Parathyroid adenoma (tissue), 2 donors: ENCODE measurements around the gene WDR31.

Experiments used
- H2AFZ ChIP-seq: fragments of 300-600 bp; sonication (generic); one replicate; pipeline ENCODE4 v1.7.0; 2017; ENCODE audit warnings: antibody characterized with exemption, mild to moderate bottlenecking
- H3K27ac ChIP-seq: fragments of 300-600 bp; sonication (generic); one replicate; pipeline ENCODE4 v1.7.0; 2017
- H3K27me3 ChIP-seq: fragments of 300-600 bp; sonication (generic); one replicate; pipeline ENCODE4 v1.7.0; 2017; ENCODE audit warnings: low read length; ENCODE audit not compliant: control insufficient read depth, insufficient read depth
- H3K36me3 ChIP-seq: fragments of 300-600 bp; sonication (generic); one replicate; pipeline ENCODE4 v1.7.0; 2017; ENCODE audit warnings: low read length; ENCODE audit not compliant: control insufficient read depth, insufficient read depth
- H3K4me1 ChIP-seq: fragments of 300-600 bp; sonication (generic); one replicate; pipeline ENCODE4 v1.7.0; 2017; ENCODE audit warnings: control low read depth
- H3K4me2 ChIP-seq: fragments of 300-600 bp; sonication (generic); one replicate; pipeline ENCODE4 v1.7.0; 2017; ENCODE audit warnings: low read length
- H3K4me3 ChIP-seq: fragments of 300-600 bp; sonication (generic); one replicate; pipeline ENCODE4 v1.7.0; 2017; ENCODE audit warnings: low read depth, low read length
- H3K79me2 ChIP-seq: fragments of 300-600 bp; sonication (generic); one replicate; pipeline ENCODE4 v1.7.0; 2017; ENCODE audit warnings: control low read depth
- H3K9ac ChIP-seq: fragments of 300-600 bp; sonication (generic); one replicate; pipeline ENCODE4 v1.7.0; 2017; ENCODE audit warnings: mild to moderate bottlenecking
- H3K9me3 ChIP-seq: fragments of 300-600 bp; sonication (generic); one replicate; pipeline ENCODE4 v1.7.0; 2017; ENCODE audit warnings: low read length; ENCODE audit not compliant: control insufficient read depth
- TF ChIP-seq, protein P1 (sequence below): fragments of 300-600 bp; sonication (generic); IDR thresholded peaks from one replicate; pipeline ENCODE4 v1.7.0; 2017; ENCODE audit warnings: antibody characterized with exemption, mild to moderate bottlenecking
- donor health status: primary hyperparathyroidism.

WDR31 gene

DNA sequence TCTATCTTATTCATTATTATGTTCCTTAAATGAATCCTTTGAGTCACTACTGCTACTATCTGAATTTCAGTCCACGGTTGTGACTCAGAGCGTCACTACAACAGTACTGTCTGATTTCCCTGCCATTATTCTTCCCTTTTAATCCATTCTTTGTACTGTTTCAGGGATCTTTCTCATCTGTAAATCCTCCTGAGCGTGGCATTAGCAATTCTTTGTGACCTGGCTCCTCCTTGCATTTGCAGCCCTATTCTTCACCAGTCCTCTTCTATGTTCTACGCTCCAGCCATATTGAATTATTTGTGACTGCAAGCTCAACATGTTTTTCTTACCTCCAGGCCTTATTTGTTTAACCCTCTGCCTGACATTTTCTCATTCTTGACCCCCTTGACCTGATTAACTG is 58.7 kb downstream of the WDR31 start:
- Histone ChIP-seq H3K4me2 (no peak overlapping the region), H3K36me3 (no peaks in the 10 kb centered on the region), H3K27ac (no peak overlapping the region), H3K79me2 (peaks cover under 1% of the 10 kb centered on the region), H3K9me3 (no peaks in the 10 kb centered on the region), H3K27me3 (no peaks in the 10 kb centered on the region), H3K4me3 (no peak overlapping the region), H3K9ac (no peak overlapping the region), H3K4me1 (peaks cover 1% of the 10 kb centered on the region), H2AFZ (no peak overlapping the region)
- TF ChIP-seq, protein P1, sequence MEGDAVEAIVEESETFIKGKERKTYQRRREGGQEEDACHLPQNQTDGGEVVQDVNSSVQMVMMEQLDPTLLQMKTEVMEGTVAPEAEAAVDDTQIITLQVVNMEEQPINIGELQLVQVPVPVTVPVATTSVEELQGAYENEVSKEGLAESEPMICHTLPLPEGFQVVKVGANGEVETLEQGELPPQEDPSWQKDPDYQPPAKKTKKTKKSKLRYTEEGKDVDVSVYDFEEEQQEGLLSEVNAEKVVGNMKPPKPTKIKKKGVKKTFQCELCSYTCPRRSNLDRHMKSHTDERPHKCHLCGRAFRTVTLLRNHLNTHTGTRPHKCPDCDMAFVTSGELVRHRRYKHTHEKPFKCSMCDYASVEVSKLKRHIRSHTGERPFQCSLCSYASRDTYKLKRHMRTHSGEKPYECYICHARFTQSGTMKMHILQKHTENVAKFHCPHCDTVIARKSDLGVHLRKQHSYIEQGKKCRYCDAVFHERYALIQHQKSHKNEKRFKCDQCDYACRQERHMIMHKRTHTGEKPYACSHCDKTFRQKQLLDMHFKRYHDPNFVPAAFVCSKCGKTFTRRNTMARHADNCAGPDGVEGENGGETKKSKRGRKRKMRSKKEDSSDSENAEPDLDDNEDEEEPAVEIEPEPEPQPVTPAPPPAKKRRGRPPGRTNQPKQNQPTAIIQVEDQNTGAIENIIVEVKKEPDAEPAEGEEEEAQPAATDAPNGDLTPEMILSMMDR, result no peak

DNA sequence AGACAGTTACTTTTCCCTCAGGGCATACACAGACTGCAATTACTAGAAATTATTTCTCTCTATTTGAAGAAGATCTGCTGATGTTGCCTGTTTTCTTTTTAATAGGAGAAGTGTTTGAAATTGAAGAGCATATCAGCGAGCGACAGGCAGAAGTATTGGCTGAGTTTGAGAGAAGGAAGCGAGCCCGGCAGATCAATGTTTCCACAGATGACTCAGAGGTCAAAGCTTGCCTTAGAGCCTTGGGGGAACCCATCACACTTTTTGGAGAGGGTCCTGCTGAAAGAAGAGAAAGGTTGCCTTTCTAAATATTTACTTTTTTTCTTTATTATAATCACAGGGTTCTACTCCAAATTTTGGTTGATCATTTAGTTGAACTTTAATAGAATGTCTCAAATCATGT is 61.2 kb downstream of the WDR31 start:
- TF ChIP-seq, protein P1, result no peak
- no peaks in the 10 kb centered on the region for H3K36me3 ChIP-seq
- H3K79me2 ChIP-seq, result peaks cover 6% of the 10 kb centered on the region

DNA sequence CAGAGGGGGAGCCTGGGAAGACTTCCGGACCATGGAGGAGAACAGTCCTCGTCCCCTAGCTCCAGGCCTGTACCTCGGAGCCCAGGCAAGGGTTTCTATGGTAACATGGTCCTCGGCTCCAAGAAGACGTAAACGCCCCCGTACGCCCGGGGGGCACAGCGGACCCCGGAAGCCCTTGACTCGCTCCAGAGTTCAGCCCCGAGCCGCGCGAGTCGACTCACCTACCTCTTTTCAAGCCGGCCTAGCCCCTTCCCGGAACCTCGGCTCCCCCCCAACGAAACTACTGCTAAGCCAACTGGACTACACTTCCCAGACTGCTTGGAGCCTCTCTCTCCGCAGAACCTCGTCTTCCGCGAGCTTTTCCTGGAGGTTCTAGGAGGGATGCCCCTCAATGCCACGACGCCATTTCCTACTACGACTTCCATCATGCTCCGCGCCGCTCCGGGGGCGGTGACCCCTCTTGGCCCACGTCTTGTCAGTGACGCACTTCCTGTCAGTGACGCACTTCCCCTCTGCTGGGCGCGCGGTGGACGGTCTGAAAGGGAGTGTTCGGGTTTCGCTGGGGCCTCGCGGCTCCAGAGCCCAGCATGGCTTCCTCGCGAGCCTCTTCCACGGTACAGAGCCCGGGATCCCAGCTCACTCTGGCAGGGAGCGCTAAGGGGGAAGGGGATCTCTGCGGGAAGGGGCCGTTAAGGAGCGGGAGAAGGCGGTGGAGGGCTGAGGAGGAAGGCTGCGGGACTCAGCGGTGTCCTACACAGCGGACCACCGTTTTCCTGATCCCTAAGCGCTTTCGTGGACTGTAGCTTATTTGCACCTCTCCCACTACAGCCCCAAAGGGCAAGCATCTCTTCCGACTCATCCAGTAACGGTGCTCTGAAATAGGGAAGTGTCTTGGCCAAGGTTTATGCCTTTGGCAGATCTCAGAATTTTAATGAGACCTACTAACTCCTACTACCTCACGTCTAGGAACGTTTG is 64.6 kb downstream of the WDR31 start, which contains the start of the genes CDC26 and PRPF4:
TSS of gene CDC26 (minus strand) at position 416 of the 975 bp plus-strand sequence. CDS start 3,065 bp downstream, outside the sequence.
TSS of gene PRPF4 (plus strand) at position 502 of the 975 bp plus-strand sequence. CDS start at position 588, 86 bp downstream.
- Histone ChIP-seq H3K9me3 (no peaks in the 10 kb centered on the region), H3K9ac (peak within 1 kb of the TSS; percentile 43), H2AFZ (peak within 1 kb of the TSS; percentile 59), H3K27me3 (no peaks in the 10 kb centered on the region), H3K27ac (peak within 1 kb of the TSS; percentile 86), H3K4me3 (peak within 1 kb of the TSS; percentile 95), H3K36me3 (no peaks in the 10 kb centered on the region), H3K4me2 (peak within 1 kb of the TSS; percentile 96), H3K4me1 (peaks cover 4% of the 10 kb centered on the region), H3K79me2 (peaks cover 10% of the 10 kb centered on the region)
- TF ChIP-seq, protein P1, result no peak

More for the DNA sequence above, 61.2 kb downstream of the WDR31 start:
- no peak overlapping the region for H3K27ac ChIP-seq
- no peak overlapping the region for H3K4me3 ChIP-seq
- no peak overlapping the region for H3K9ac ChIP-seq
- no peaks in the 10 kb centered on the region for H3K9me3 ChIP-seq
- H3K27me3 ChIP-seq, result no peaks in the 10 kb centered on the region
- H3K4me1 ChIP-seq, result peaks cover 4% of the 10 kb centered on the region
- no peak overlapping the region for H2AFZ ChIP-seq
- H3K4me2 ChIP-seq, result no peak overlapping the region

DNA sequence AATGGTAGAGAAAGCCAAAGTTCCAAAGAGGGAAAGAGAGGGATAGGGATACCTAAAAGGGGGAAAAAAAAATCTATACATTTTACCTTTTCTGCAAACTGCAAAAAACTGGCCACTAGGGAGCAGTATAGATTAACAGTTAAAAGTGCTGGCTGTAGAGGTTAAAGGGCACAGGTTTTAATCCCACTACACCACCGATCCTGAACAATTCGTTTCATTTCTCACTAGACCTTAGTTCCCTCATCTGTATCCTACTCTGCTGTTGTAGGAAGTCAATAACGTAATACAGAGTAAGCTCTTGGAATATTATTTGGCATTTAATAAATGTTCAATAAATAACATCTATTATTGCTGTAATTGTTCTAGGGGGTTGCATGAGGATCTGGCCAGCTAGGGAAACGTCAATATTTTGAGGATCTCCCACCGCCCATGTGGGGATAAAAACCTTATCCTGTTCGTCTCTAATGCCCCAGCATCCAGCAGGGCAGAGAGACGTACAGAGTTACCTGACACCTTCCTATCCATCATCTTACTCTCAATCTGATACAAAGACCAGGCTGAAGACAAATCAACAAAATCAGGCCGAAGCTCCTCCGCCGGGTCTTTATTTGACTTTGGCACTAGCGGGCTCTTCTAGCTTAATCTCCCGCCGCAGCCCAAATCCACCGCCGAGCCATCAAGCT is 65.5 kb downstream of the WDR31 start:
- H3K27me3 ChIP-seq, result no peaks in the 10 kb centered on the region
- H2AFZ ChIP-seq, result peak overlapping the region; percentile 59
- peak overlapping the region; percentile 95 for H3K4me3 ChIP-seq
- no peak overlapping the region for H3K9ac ChIP-seq
- peaks cover 12% of the 10 kb centered on the region for H3K79me2 ChIP-seq
- H3K36me3 ChIP-seq, result no peaks in the 10 kb centered on the region
- peaks cover 4% of the 10 kb centered on the region for H3K4me1 ChIP-seq
- TF ChIP-seq, protein P1, result peak; percentile 54
- H3K9me3 ChIP-seq, result no peaks in the 10 kb centered on the region
- peak overlapping the region; percentile 86 for H3K27ac ChIP-seq
- H3K4me2 ChIP-seq, result peak overlapping the region; percentile 96
